Measurements from ENCODE around the gene C1RL.

DNA sequence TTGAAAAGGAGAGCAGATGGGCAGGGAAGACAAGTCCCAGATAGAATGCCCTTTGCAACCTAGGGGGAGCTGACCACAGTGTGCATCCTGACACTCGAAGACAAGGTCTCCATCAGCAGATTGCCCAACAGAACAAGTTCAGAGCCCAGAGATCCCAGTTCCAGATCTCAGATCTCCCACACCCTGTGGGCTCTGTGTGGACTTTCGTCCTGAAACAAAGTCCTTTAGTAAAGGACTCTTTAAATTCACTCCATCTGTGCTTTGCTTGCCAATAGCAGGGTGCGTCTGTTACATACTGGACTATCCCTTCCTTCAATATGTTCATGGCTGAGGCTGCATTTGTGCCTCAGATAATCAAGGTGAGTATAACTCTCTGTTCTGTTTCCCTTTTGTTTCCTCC, 8.7 kb upstream of the C1RL start:
- TF ChIP-seq, protein P1, sequence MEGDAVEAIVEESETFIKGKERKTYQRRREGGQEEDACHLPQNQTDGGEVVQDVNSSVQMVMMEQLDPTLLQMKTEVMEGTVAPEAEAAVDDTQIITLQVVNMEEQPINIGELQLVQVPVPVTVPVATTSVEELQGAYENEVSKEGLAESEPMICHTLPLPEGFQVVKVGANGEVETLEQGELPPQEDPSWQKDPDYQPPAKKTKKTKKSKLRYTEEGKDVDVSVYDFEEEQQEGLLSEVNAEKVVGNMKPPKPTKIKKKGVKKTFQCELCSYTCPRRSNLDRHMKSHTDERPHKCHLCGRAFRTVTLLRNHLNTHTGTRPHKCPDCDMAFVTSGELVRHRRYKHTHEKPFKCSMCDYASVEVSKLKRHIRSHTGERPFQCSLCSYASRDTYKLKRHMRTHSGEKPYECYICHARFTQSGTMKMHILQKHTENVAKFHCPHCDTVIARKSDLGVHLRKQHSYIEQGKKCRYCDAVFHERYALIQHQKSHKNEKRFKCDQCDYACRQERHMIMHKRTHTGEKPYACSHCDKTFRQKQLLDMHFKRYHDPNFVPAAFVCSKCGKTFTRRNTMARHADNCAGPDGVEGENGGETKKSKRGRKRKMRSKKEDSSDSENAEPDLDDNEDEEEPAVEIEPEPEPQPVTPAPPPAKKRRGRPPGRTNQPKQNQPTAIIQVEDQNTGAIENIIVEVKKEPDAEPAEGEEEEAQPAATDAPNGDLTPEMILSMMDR (IDR thresholded peaks at IDR 0.05 in 8 of 11, conservative IDR thresholded peaks at IDR 0.05 in 3 of 11), result no peak
- TF ChIP-seq POLR2AphosphoS5 (IDR thresholded peaks at IDR 0.05), result no peak

Data from spleen (tissue), 7 donors.